K562 (cell line): ENCODE results near the gene TBXAS1. TPM values are rescaled to one million over a fixed set of nuclear protein-coding genes. Genes with fewer than 3 reads are reported as not detected.

Experiments used
- ATAC-seq: fragments of 200-7000 bp; cut with Tn5 transposase; 3 replicates; pipeline ENCODE4 v1.9.1; 2020; ENCODE audit warnings: moderate library complexity
- BruUV-seq: library from RNA; stranded (reverse); fragments of 400-500 nt; replicated peaks from 2 replicates; lab custom pipeline; 2021; lab: Mats Ljungman, UMichigan
- CTCF ChIA-PET: fragments of 300-600 bp; formaldehyde crosslinking; extraction: SDS; loops from one replicate; lab custom pipeline; 2021; ENCODE audit warnings: low intra/inter-chr PET ratio; lab: Yijun Ruan, JAX
- POLR2A ChIA-PET: fragments of 300-600, 350-650 bp; sonication (Branson Sonifier 250); formaldehyde crosslinking; extraction: SDS; loops from one replicate; lab custom pipeline; 2021; ENCODE audit warnings: antibody characterized with exemption, inconsistent platforms; lab: Yijun Ruan, JAX
- DNase-seq, 4 experiments: peaks; one replicate each; pipeline versions ENCODE4 v3.0.0 to v3.0.0-alpha.2; 2011 to 2018; ENCODE audit warnings: low spot score in 3 of 4, mixed read lengths in 3 of 4; ENCODE audit errors: extremely low read depth in 1 of 4
- FAIRE-seq: peaks from 2 replicates; lab custom pipeline; 2011; peaks lifted over from hg19 to GRCh38; lab: Jason Lieb, UNC
- H2AFZ ChIP-seq: 2 replicates; pipeline ENCODE4 v1.6.0; 2011; ENCODE audit warnings: low read depth, low read length, control low read depth, inconsistent platforms
- H3K27ac ChIP-seq: fragments of 200-600 bp; 3 replicates; pipeline ENCODE4 v1.8.0; 2011; ENCODE audit warnings: low read depth, mild to moderate bottlenecking, control low read depth, inconsistent platforms, low read length, moderate library complexity, mixed read lengths; ENCODE audit errors: extremely low read depth
- H3K27me3 ChIP-seq, 2 experiments: fragments of 300-600 bp in 1 of 2; 2 replicates in 1 of 2; 3 replicates in 1 of 2; pipeline versions ENCODE4 v1.6.0 to v1.8.0; 2011; ENCODE audit warnings: inconsistent platforms in 2 of 2, low read length in 2 of 2, mild to moderate bottlenecking in 1 of 2, mixed read lengths in 1 of 2, moderate library complexity in 1 of 2; ENCODE audit not compliant: control insufficient read depth in 2 of 2, insufficient read depth in 2 of 2
- H3K36me3 ChIP-seq: fragments of 300-600 bp; 3 replicates; pipeline ENCODE4 v1.8.0; 2011; ENCODE audit warnings: mild to moderate bottlenecking, low read length, inconsistent platforms; ENCODE audit not compliant: control insufficient read depth, insufficient read depth
- H3K4me1 ChIP-seq, 2 experiments: fragments of 200-600 bp in 1 of 2; replicated peaks in 1 of 2; 2 replicates in 1 of 2; 3 replicates in 1 of 2; pipeline versions ENCODE4 v1.5.1 to v1.8.0; 2011; ENCODE audit warnings: inconsistent platforms in 2 of 2, low read length in 2 of 2, mild to moderate bottlenecking in 1 of 2, mixed read lengths in 1 of 2, moderate library complexity in 1 of 2; ENCODE audit not compliant: control insufficient read depth in 2 of 2, insufficient read depth in 2 of 2
- H3K4me2 ChIP-seq: 2 replicates; pipeline ENCODE4 v1.6.1; 2011; ENCODE audit warnings: low read length, control low read depth, inconsistent platforms, mixed read lengths; ENCODE audit not compliant: insufficient read depth
- H3K4me3 ChIP-seq: fragments of 200-600 bp; sonication (generic), shearing (Covaris generic); 2 replicates; pipeline ENCODE4 v1.5.1; 2016; ENCODE audit warnings: control low read depth, inconsistent platforms
- H3K79me2 ChIP-seq: fragments of 200-600 bp; 3 replicates; pipeline ENCODE4 v1.8.0; 2011; ENCODE audit warnings: low read length, inconsistent platforms; ENCODE audit not compliant: control insufficient read depth, insufficient read depth
- H3K9ac ChIP-seq, 2 experiments: 2 replicates each; pipeline versions ENCODE4 v1.6.0 to v1.6.1; 2011; ENCODE audit warnings: low read depth in 2 of 2, low read length in 2 of 2, control low read depth in 1 of 2, inconsistent platforms in 1 of 2, mild to moderate bottlenecking in 1 of 2, mixed read lengths in 1 of 2; ENCODE audit not compliant: insufficient read depth in 1 of 2
- H3K9me1 ChIP-seq: one replicate; pipeline ENCODE4 v1.6.0; 2011; ENCODE audit warnings: inconsistent platforms, mild to moderate bottlenecking, low read length, moderate library complexity; ENCODE audit not compliant: control insufficient read depth, insufficient read depth
- H3K9me3 ChIP-seq: replicated peaks from 2 replicates; pipeline ENCODE4 v1.5.1; 2011; ENCODE audit warnings: low read depth, low read length, inconsistent platforms; ENCODE audit not compliant: control insufficient read depth, insufficient read depth
- H4K20me1 ChIP-seq: replicated peaks from 2 replicates; pipeline ENCODE4 v1.6.1; 2011; ENCODE audit warnings: low read length, inconsistent platforms, mixed read lengths; ENCODE audit not compliant: control insufficient read depth, insufficient read depth
- EP400 ChIP-seq: fragments of 450-650 bp; IDR thresholded peaks from 2 replicates; pipeline ENCODE4 v1.6.1; 2017; ENCODE audit warnings: antibody characterized with exemption, mild to moderate bottlenecking, moderate library complexity
- GABPB2 ChIP-seq: fragments of 250-450 bp; sonication (Bioruptor Pico); conservative IDR thresholded peaks from 2 replicates; pipeline ENCODE4 v1.5.1; 2021; ENCODE audit warnings: mild to moderate bottlenecking
- HINFP ChIP-seq: fragments of 450-650 bp; conservative IDR thresholded peaks from 2 replicates; pipeline ENCODE4 v1.6.1; 2016; ENCODE audit warnings: missing genetic modification characterization, low read depth, mild to moderate bottlenecking, control low read depth, missing compliant biosample characterization
- HSF4 ChIP-seq: fragments of 250-450 bp; sonication (Bioruptor Pico); IDR thresholded peaks from 2 replicates; pipeline ENCODE4 v2.1.2; 2022; ENCODE audit warnings: mild to moderate bottlenecking, moderate library complexity, borderline replicate concordance
- MYC ChIP-seq, 2 experiments: fragments of 250-450 bp in 1 of 2; sonication (Bioruptor Pico) in 1 of 2; IDR thresholded peaks; 2 replicates each; pipeline versions ENCODE4 v1.5.1 to v1.6.1; 2012 to 2021; ENCODE audit warnings: low read depth in 2 of 2, borderline replicate concordance in 1 of 2, improper control_type of control experiment in 1 of 2, low read length in 1 of 2, mild to moderate bottlenecking in 1 of 2, moderate library complexity in 1 of 2
- OTX1 ChIP-seq: fragments of 450-650 bp; formaldehyde crosslinking; IDR thresholded peaks from 2 replicates; pipeline ENCODE4 v1.4.0; 2022; ENCODE audit warnings: mild to moderate bottlenecking
- PBX2 ChIP-seq, 2 experiments: IDR thresholded peaks in 1 of 2; conservative IDR thresholded peaks in 1 of 2; 2 replicates each; pipeline ENCODE4 v1.6.1; 2016; ENCODE audit warnings: low read depth in 2 of 2, mild to moderate bottlenecking in 1 of 2, missing compliant biosample characterization in 1 of 2, missing genetic modification characterization in 1 of 2, moderate library complexity in 1 of 2
- PHF8 ChIP-seq: fragments of 200-600 bp; sonication (generic); IDR thresholded peaks from 2 replicates; pipeline ENCODE4 v1.6.1; 2012; ENCODE audit warnings: mixed run types, mild to moderate bottlenecking, inconsistent platforms, low read length, moderate library complexity, borderline replicate concordance
- THRB ChIP-seq: fragments of 450-650 bp; formaldehyde crosslinking; conservative IDR thresholded peaks from 2 replicates; pipeline ENCODE4 v1.4.0; 2022; ENCODE audit warnings: mild to moderate bottlenecking, missing genetic modification characterization
- ZBTB26 ChIP-seq: fragments of 450-650 bp; formaldehyde crosslinking; IDR thresholded peaks from 2 replicates; pipeline ENCODE4 v1.4.0; 2022; ENCODE audit warnings: missing genetic modification characterization
- WGBS: fragments of 100-300 bp; shearing (Covaris generic); methylation state at CpG from one replicate; pipeline ENCODE4 v1.1.6; 2016; ENCODE audit warnings: low coverage, mixed read lengths; ENCODE audit not compliant: insufficient coverage; ENCODE audit errors: missing lambda C conversion rate; 5-methylcytosine and 5-hydroxymethylcytosine counted together
- in situ Hi-C: fragments of 300-500 bp; cut with MboI; formaldehyde crosslinking; loops from 4 replicates; pipeline ENCODE4 v1.15.0; 2018; ENCODE audit warnings: inconsistent platforms, mixed read lengths
- intact Hi-C: fragments of 100-400 bp; cut with micrococcal nuclease; formaldehyde crosslinking; loops from 2 replicates; pipeline ENCODE4 v1.14.2; 2022
- polyA plus RNA-seq, 8 experiments: library from polyadenylated mRNA; depleted of rRNA in 4 of 8; stranded (reverse) in 5 of 8; unstranded in 3 of 8; fragments of >200 nt; fragmentation: Nextera tagmentation in 2 of 8; fragmentation: Illumina TruSeq in 1 of 8; extraction: Ambion mirVana in 2 of 8; extraction: Trizol in 1 of 8; gene quantifications; 2 replicates each; pipeline versions ENCODE4 v1.2.1 to v1.2.3, GENCODE V29; 2011 to 2014; ENCODE audit warnings: inconsistent platforms in 1 of 8, missing spikeins in 1 of 8
- total RNA-seq, 7 experiments: library from RNA; depleted of rRNA in 6 of 7; stranded (reverse); fragments of >200 nt in 6 of 7; fragmentation: Illumina TruSeq in 2 of 7; extraction: Trizol in 2 of 7; gene quantifications; 2 replicates each; pipeline versions ENCODE4 v1.2.1 to v1.2.3, GENCODE V29; 2011 to 2021; ENCODE audit warnings: low replicate concordance in 1 of 7

Gene TBXAS1
- total and polyA plus RNA-seq, 9 of the 15 experiments (the other 6 are each of a cell fraction or from before 2014, with no cell fraction given), result 1.1 to 8.3 (median 1.9) TPM

GRCh38 chr7:139854803-139855497 is 25.9 kb downstream of the TBXAS1 start:
- 53% methylated on average over 4 of the region's 4 CpGs for WGBS
- FAIRE-seq, result no peak
- H3K79me2 ChIP-seq, result no peaks in the 10 kb centered on the region
- no peaks in the 10 kb centered on the region for H4K20me1 ChIP-seq
- no TSS peak for BruUV-seq
- CTCF ChIA-PET, result no interaction called here
- in situ Hi-C loops (no loop called here), intact Hi-C loops (no loop called here)
- H3K36me3 ChIP-seq, result no peaks in the 10 kb centered on the region
- ATAC-seq, result peak; percentile 16
- H3K4me1 ChIP-seq, result peaks cover 13 to 43% of the 10 kb centered on the region in 2 experiments; a peak in 4 of 5 replicates
- POLR2A ChIA-PET, result interaction anchor here (0.6 kb wide), 3 partner anchors 17 to 84 kb away, joined by 3 read pairs; no protein-coding TSS in a partner anchor
- H2AFZ ChIP-seq, result peak overlapping the region; percentile 85
- no peaks in the 10 kb centered on the region for H3K9me1 ChIP-seq
- H3K9ac ChIP-seq, result peak overlapping the region in 1 of 2 experiments; percentile 2; a peak in 1 of 4 replicates
- no peak overlapping the region for H3K4me3 ChIP-seq
- no peaks in the 10 kb centered on the region for H3K9me3 ChIP-seq
- H3K27ac ChIP-seq, result peak overlapping the region; percentile 47; the same call in 2 of the 3 replicates
- DNase-seq, result no peak
- H3K27me3 ChIP-seq, result no peaks in the 10 kb centered on the region; a peak in 1 of 5 replicates
- peak overlapping the region; percentile 0; the same call in 1 of the 2 replicates for H3K4me2 ChIP-seq
- TF ChIP-seq MYC (IDR thresholded peaks at IDR 0.05; ENCODE audit: low read depth, low read length) (no peak), MYC (CRISPR knock-in tag; IDR thresholded peaks at IDR 0.05; ENCODE audit: borderline replicate concordance, low read depth) (0 out of 2 replicates have a peak, but pooled peaks have one; percentile 12), HSF4 (CRISPR knock-in tag) (no peak), PHF8 (0 out of 2 replicates have a peak, but pooled peaks have one; percentile 34), HINFP (tag) (0 out of 2 replicates have a peak, but pooled peaks have one; percentile 5), OTX1 (CRISPR knock-in tag) (peak; percentile 63; the same call in 1 of the 2 replicates), GABPB2 (CRISPR knock-in tag) (no peak), EP400 (no peak), PBX2 (CRISPR knock-in tag; IDR thresholded peaks at IDR 0.05; ENCODE audit: low read depth) (no peak), PBX2 (tag; conservative IDR thresholded peaks at IDR 0.05; ENCODE audit: low read depth) (0 out of 2 replicates have a peak, but pooled peaks have one; percentile 5), THRB (CRISPR knock-in tag) (0 out of 2 replicates have a peak, but pooled peaks have one; percentile 22), ZBTB26 (CRISPR knock-in tag) (0 out of 2 replicates have a peak, but pooled peaks have one; percentile 24)
